NCI-H187 treated with DMSO at 0.1 percent for 48 hours (cell line): ENCODE measurements around the gene MGMT.

Experiments used
- DNase-seq: peaks from one replicate; lab custom pipeline; 2025; lab: John Stamatoyannopoulos, UW

The MGMT gene

DNA sequence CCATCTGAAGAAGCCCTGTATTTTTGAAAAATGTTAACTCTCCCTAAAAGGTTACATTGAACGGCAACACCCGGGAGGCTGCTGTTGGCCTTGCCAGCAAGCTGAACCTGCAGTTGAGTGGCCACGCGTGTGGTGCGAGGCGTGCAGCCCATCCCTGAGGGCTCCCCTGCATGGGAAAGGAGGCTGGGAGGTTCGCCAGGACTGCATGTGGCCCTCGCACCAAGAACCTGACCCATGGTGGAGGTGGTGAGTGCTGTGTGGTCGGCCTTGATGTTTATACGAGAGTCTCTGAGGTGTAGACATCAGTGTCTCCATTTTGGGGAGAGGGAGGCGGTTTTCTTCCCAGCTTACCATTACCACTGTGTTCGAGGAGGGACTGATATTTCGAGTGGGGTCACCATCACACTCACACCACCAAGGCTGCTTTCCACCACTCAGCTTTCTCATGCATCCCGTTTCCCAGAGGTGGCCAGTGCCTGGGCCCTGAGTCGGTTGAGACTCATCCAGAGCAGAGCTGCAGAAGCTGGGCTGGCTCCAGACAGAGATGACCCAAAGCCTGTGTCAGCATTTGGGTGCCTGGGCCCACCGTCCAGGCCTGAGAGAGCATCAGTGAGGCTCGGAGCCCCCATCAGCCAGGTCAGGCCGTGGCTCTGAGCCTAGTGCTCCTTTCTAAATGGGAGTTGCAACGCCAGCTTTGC lies 274.4 kb downstream of the MGMT start:
- no peak for DNase-seq

DNA sequence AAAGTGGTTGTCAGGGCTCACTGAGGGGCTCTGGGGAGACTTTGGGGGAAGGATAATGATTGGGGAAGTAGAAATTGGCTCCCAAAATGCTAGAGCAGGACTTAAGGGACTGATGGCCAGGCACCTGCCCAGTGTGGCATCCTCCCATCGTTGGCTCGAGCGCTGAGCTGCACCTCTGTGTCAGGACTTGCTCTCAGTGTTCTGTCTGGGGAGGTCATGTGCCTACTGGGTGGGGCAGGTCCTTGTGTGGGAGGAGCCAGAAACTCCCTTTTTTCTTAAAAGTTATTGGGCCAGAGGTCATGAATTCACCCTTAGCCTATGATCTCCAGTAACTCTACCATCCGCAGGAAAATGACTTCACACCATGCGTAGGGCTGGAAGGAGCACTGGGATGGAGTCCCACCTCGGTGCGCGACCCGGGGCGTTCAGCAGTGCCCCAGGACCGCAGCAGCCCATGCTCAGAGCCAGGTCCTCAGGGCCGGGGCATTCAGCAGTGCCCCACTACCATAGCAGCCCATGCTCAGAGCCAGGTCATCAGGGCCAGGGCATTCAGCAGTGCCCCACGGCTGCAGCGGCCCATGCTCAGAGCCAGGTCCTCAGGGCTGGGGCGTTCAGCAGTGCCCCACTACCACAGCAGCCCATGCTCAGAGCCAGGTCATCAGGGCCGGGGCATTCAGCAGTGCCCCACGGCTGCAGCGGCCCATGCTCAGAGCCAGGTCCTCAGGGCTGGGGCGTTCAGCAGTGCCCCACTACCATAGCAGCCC lies 275.1 kb downstream of the MGMT start:
- DNase-seq: no peak

GRCh38 chr10:129742742-129743550 lies 275.9 kb downstream of the MGMT start:
- DNase-seq: no peak

DNA sequence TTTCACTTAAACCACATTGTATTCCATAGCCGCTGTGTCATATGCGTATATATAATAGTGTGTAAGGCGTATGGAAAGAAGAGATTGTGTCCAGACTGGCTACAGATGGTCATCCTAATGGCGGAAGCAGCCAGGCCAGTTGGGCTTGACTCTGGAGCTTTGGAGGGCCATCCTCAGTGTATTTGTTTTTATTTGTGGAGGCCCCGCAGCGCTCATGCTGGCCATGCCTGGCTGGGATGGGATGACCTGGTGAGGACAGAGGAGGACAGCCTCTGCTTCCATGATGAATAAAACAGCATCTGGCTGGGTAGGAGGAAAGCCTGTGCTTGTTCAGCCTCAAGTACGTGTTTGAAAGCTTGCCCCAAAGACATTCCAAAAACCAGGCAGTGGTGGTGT lies 276.7 kb downstream of the MGMT start:
- DNase-seq: no peak

DNA sequence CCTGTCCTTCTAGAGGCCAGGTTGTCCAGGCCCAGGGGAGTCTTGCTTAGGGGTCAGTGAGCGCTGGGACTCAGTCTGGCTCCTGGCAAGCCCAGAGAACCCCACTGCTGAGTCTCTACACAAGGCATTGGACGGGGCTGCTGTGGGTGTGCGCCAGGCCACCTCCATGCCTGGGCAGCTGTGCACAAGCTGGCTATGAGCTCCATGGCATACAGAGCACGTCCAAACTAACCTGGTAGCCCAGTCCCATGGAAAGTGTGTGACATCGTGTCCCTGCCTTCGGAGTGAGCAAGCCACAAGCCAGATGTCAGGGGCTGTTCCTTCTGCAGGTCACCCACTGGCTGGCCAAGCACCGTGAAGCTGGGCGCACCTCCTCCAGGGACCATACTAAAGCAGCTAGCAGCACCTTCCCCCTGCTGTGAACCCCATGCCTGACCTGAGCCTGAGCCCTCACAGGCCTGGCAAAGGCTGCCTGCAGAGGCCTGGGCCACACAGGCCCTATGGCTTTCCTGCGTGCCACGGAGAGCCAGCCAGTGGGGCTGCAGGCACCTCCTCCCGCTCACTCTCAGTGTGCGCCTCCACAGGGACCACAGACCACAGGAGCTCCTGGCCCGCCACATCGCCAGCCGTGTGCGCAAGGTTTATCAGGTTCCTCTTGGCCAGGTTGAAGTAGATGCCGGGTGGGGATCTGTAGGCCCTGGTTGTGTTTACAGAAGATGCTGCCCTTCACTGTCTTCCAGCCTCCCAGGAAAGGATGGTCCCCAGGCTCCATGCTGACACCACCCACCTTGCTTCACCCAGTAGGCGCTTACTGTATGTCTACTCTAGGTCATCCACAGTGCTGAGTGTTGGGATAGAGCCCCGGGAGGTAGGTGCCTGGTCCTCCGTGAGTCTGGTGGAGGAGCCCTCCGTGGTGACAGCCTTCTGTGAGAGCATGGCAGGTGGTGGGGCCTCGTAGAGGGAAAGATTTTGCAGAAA lies 277.4 kb downstream of the MGMT start:
- DNase-seq: no peak

- no peak for DNase-seq
Measured at GRCh38 chr10:129745186-129745750, 278.2 kb downstream of the MGMT start.

GRCh38 chr10:129754211-129755050 lies 287.4 kb downstream of the MGMT start:
- no peak for DNase-seq

- DNase-seq: no peak
Measured at GRCh38 chr10:129755158-129755591, 288.1 kb downstream of the MGMT start.

DNA sequence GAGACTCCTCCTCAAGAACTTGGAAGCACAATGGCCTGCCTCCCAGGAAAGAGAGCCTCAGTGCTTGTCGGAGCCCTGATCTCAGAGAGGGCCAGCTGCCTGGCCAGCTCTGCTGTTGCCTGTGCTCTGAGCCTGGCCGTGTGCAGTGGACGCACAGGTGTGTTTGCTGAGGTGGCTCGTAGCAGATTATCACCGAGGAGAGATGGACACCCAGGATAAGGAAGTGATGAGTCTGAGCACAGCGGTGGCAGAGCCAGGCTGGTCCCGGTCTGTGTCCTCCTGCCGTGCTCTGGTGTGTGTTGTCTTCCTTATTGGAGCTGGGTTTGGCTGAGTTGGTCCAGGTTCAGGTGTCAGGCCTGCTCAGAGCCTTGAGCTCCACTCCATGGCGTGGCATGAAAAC lies 288.6 kb downstream of the MGMT start:
- no peak for DNase-seq

GRCh38 chr10:129756912-129757901 lies 290.2 kb downstream of the MGMT start:
- no peak for DNase-seq

GRCh38 chr10:129758207-129759021 lies 291.4 kb downstream of the MGMT start:
- no peak for DNase-seq

DNA sequence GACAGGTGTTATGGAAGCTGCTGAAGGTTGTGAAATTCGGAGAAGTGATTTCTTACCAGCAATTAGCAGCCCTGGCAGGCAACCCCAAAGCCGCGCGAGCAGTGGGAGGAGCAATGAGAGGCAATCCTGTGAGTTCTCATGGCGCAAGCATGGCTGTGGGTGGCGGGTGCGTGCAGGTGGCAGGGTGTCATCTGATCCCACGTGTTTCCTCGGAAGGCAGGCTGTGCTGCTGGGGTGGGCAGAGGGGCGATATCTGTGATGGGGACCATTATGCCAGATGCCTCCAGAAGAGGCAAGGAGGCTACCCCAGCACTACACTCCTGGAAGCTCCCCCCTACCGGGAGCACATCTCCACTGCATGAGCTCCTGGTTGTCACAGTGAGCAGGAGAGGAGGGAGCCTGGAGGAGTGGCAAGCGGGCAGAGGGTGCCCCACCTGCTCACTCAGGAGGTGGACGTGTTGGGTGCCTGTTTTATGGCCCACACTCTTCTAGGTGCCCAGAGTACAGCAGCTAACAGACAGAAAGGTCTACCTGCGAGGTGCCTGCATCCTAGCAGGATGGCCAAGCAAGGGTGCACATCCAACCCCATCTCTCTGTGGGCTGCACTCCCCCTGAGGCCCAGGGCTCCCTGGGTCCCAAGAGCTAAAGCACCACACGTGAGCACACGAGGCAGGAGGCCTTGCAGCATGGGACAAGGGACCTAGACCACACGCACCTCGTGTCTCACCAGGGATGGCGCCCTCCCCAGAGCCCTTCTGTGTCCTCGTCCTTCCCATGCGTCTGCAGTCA lies 292.4 kb downstream of the MGMT start:
- DNase-seq: no peak

- DNase-seq: no peak
Measured at GRCh38 chr10:129760003-129760315, 292.9 kb downstream of the MGMT start.

- no peak for DNase-seq
Measured at GRCh38 chr10:129760416-129760815, 293.4 kb downstream of the MGMT start.

DNA sequence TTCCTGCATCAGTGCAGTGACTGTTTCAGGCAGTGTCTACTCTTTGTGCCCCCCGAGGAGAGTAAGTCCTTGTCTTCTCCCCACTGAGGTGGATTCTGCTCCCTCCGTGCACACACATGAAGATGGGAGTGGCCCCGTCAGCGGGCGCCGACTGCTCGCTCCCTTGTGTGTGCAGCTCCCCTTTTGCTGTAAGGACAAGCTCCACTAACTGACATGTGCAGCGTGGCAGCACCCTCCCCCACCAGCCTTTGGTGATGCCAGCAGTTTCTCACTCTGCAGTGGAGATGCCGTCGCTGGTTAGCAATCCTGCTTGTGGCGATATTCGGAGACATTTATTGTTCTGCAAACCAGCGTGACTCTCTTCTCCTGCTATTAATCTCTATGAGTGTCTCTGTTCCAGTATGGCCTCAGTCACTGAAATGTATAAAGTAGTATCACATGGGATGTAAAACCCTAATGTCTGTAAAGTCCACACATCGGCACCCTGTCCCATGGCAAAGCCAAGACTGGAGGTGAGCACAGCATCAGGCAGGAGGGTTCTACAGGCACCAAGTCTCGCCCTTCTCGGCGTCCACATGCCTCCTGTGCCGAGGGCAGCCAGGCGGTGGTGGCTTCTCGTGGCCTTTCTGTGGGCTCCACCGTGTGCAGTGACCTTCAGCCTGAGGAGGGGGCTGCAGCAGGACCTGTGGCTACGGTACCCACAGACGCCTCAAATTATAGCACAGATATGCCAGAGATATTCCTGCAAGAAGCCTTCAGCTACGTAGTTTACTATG lies 294.3 kb downstream of the MGMT start:
- DNase-seq: no peak
